Renal cortical epithelial cell (primary cell): ENCODE measurements around the gene PLEKHA6. TPM values are rescaled to one million over a fixed set of nuclear protein-coding genes. Genes with fewer than 3 reads are reported as not detected.
"Not testable (repeated sequence)": the region's sequence is repeated elsewhere in the genome, so short reads cannot be mapped to it uniquely, and the experiment has no call there.

Source experiments
- DNase-seq: peaks from one replicate; pipeline ENCODE4 v3.0.0-alpha.2; 2011; ENCODE audit warnings: low read depth
- total RNA-seq: library from RNA; depleted of rRNA; stranded (reverse); fragments of >200 nt; gene quantifications from 2 replicates; pipeline ENCODE4 v1.2.3, GENCODE V29; 2014

Gene PLEKHA6
- total RNA-seq, 1 donor from 2014 or later, result 26.8 TPM

GRCh38 chr1:204261266-204261665 is 98.5 kb downstream of the PLEKHA6 start:
- DNase-seq, result no peak

- DNase-seq, result peak; percentile 46
Observed at GRCh38 chr1:204260601-204261197, 99.0 kb downstream of the PLEKHA6 start.

- DNase-seq, result no peak
Observed at GRCh38 chr1:204259782-204260181, 99.9 kb downstream of the PLEKHA6 start.

GRCh38 chr1:204259196-204259595 is 100.5 kb downstream of the PLEKHA6 start:
- DNase-seq, result no peak

GRCh38 chr1:204258213-204259115 is 101.3 kb downstream of the PLEKHA6 start:
- no peak for DNase-seq

GRCh38 chr1:204257446-204257845 is 102.3 kb downstream of the PLEKHA6 start:
- DNase-seq, result no peak

- DNase-seq, result no peak
Observed at GRCh38 chr1:204256531-204256930, 103.2 kb downstream of the PLEKHA6 start.

- DNase-seq, result no peak
Observed at GRCh38 chr1:204255966-204256365, 103.8 kb downstream of the PLEKHA6 start.

- DNase-seq, result peak; percentile 69
Observed at GRCh38 chr1:204255225-204255624, 104.5 kb downstream of the PLEKHA6 start.

GRCh38 chr1:204254031-204254661 is 105.6 kb downstream of the PLEKHA6 start:
- peak; percentile 91 for DNase-seq

GRCh38 chr1:204251926-204252689 is 107.6 kb downstream of the PLEKHA6 start:
- no peak for DNase-seq

- DNase-seq, result no peak
Observed at GRCh38 chr1:204251286-204251685, 108.4 kb downstream of the PLEKHA6 start.

GRCh38 chr1:204250428-204251030 is 109.2 kb downstream of the PLEKHA6 start:
- peak; percentile 25 for DNase-seq

GRCh38 chr1:204249736-204250427 is 109.8 kb downstream of the PLEKHA6 start:
- no peak for DNase-seq

- no peak for DNase-seq
Observed at GRCh38 chr1:204248954-204249353, 110.8 kb downstream of the PLEKHA6 start.

- no peak for DNase-seq
Observed at GRCh38 chr1:204246876-204247275, 112.9 kb downstream of the PLEKHA6 start.

GRCh38 chr1:204242920-204243319 is 116.8 kb downstream of the PLEKHA6 start:
- no peak for DNase-seq

- DNase-seq, result no peak
Observed at GRCh38 chr1:204241914-204242313, 117.8 kb downstream of the PLEKHA6 start.

GRCh38 chr1:204241050-204241449 is 118.7 kb downstream of the PLEKHA6 start:
- no peak for DNase-seq

- DNase-seq, result no peak
Observed at GRCh38 chr1:204240233-204240632, 119.5 kb downstream of the PLEKHA6 start.

GRCh38 chr1:204239401-204239800 is 120.3 kb downstream of the PLEKHA6 start:
- DNase-seq, result not testable (repeated sequence)
